Right forelimb (tissue), 1 donor: ENCODE data around the gene CFC1.
"Not testable (repeated sequence)": the region's sequence is repeated elsewhere in the genome, so short reads cannot be mapped to it uniquely, and the experiment has no call there.

ENCODE experiments used
- DNase-seq: peaks from one replicate; pipeline ENCODE4 v3.0.0-alpha.2; 2018

CFC1 gene

DNA sequence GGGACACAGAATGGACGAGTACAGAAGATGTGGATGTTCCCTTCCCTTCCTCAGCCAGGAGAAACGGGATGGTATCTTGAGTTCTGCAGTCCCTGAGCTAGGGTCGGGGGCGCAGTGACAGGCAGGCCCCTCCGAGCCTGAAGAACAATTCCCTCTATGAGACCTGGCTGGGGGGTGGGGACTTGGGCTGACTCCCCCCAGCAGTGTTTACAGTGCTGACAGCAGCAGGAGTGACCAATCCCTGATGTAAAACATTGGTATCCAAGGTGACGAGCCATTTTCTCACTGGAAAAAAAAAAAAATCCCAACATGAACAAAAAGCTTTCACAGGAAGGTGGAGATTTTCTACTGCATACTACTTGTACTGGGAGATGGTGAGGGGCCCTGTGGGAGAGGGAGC, at the start of gene CFC1:
CFC1 (minus strand) TSS at position 183 of the 400 bp plus-strand sequence. CDS start 288 bp downstream, outside the sequence.
- not testable (repeated sequence) for DNase-seq

DNA sequence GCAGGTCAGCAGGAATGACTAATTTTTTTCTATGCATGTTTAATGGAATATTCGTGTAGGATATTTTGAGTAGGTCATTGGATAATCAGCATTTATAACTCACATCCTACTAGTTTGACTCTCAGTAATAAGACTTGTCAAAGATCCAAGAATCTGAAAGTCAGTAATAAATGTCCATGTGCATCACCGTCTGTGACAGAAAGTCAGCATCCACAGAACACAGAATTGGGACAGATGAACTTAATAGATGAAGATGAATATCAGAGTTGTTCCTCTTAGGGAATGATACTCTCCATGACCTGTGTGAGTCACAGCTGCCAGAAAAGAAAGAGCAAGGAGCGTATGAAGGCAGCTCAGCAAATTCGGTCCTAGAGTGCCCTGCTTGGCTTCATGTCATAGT, 42.3 kb upstream of the CFC1 start:
- not testable (repeated sequence) for DNase-seq

DNA sequence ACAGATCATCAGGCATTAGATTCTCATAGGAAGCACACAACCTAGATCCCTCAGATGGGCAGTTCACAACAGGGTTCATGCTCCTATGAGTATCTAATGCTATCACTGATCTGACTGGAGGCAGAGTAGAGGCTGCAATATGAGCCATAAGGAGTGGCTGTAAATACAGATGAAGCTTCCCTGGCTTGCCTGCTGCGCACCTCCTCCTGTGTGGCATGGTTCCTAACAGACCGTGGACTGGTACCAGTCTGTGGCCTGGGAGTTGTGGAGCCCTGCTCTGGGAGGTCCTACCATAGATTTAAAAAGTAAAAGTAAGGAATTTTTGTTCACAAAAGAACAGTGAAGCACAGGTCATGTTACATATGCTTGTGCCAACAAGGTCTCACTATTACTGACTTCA, 39.6 kb upstream of the CFC1 start:
- DNase-seq: not testable (repeated sequence)

DNA sequence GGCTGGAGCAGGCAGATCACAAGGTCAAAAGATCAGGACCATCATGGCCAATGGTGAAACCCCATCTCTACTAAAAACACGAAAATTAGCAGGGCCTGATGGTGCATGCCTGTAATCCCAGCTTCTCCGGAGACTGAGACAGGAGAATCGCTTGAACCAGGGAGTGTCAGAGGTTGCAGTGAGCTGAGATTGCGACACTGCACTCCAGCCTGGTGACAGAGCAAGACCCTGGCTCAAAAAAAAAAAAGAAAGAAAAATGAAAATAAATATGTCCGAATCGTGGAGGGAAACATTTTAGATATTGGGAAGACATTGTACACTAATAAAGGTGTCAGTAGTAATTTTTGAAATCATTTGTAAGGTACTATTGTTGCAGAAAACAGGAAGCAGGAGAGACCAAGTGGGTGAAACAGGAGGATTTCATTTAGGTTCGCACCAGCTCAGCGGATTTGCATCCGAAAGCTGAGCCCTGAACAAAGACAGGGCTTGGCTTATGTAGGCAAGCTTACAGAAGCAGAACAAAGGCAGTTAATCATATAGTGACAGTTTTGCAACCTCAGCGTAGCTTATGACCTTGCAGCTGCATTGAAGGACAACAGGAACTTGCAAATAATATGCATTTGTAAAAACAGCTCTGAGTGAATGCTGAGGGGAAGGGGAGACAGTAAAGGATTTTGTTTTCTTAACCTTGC, 29.6 kb upstream of the CFC1 start:
- not testable (repeated sequence) for DNase-seq

DNA sequence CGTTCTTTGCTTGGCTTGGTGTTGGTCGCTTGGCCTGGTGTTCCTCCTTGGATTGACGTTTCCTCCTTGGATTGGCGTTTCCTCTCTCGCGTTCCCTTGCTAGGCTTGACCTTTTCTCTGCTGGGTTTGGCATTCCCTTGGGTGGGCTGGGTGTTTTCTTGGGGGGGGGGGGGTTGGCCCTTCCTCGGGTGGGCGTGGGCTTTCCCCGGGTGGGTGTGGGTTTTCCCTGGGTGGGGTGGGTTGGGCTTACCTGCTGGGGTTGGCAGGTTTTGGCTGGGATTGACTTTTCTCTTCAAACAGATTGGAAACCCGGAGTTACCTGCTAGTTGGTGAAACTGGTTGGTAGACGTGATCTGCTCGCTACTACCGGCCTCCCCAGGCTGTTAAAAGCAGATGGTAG, 11.8 kb upstream of the CFC1 start, which contains the start of gene POTEJ:
POTEJ (plus strand) TSS at position 301 of the 400 bp plus-strand sequence; CDS start at position 394, 93 bp downstream.
- DNase-seq: not testable (repeated sequence)

DNA sequence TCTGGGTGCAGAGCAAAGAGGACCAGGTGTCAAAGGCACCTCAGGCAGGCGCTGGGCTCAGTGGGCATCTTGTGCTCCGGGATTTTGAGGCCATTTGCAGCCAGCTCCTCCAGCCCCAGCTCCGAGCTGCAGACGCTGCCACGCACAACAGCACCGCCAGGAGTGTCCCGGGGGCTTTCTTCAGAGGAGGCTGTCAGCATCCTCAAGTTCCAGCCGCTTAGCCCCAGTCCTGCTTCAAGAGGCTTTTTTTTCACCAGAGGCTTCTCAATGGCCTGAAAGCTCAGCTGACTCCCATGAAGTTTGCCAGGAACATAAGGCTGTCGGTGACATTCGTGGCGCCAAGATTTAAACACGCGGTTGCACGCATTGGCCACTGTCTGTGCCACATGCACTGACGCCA, 11.1 kb upstream of the CFC1 start:
- DNase-seq: not testable (repeated sequence)

DNA sequence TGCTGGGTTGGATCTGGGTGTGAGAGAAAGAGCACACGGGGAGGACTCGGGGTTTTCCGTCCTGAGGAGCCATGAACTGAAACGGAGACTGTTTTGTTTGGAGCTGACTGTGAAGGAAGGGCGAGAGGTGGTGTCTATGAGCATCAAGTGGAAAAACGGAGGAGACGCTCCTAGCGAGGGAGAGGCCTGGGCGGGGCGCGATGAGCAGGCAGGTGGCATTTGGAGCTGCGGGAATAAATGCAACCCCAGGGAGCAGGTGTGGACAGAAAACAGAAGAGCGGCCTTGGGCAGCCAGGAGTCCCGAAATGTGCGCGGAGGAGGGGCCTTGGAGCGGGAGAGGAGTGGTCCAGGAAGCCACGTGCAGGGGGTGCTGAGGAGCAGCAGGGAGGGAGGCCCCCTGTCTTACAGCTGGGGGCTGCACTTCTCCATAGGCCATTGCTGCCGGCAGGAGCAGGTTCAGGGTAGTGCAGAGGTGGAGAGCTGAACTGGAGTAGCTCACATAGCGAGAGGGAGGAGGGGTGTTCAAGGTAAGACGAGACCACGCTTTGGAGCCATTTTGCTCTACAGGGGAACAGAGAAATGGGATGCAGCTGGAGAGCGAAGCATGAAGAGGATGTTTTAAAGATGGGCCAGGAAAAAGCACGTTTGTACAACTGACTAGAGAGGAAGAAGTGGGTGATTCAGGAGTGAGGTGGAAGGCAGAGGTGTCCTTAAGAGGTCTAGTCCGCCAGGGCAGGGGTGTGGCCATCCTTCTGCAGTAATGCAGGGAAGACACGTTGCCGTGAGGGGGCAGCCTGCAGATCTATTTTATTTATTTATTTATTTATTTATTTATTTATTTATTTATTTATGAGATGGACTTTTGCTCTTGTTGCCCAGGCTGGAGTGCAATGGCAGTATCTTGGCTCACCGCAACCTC, 9.9 kb upstream of the CFC1 start:
- not testable (repeated sequence) for DNase-seq

DNA sequence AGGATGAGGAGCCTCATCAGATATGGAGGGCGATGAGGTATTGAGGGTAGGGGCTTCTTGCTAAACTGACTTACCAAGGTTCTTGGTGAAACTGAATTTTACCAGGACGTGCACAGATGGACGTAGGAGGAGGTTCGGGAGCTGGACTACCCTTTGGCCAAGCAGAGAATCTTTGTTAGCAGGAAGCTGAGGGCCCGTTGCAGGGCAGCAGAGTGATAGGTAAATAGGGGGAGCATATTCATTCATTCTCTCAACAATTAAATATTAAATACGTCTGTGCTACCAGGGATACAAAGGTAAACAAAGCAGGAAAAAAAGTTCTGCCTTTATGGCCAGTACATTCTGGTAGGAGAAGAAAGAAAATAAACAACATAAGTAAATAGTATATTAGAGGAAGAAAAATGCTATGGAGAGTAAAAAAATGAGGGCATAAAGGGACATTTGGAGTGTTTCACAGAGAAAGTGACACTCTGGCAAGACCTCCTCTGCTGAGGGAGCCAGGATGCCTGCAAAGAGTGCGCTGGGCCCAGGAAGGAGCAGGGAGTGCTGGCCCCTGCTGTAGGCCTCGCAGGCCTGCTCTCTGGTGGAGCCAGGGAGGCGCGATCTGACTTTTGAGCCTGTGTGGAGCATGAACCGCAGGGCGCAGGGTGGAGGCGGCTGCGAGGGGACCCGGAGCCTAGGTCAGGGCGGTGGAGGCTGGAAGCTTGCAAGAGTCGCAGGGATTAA, 9.1 kb upstream of the CFC1 start:
- DNase-seq: not testable (repeated sequence)

DNA sequence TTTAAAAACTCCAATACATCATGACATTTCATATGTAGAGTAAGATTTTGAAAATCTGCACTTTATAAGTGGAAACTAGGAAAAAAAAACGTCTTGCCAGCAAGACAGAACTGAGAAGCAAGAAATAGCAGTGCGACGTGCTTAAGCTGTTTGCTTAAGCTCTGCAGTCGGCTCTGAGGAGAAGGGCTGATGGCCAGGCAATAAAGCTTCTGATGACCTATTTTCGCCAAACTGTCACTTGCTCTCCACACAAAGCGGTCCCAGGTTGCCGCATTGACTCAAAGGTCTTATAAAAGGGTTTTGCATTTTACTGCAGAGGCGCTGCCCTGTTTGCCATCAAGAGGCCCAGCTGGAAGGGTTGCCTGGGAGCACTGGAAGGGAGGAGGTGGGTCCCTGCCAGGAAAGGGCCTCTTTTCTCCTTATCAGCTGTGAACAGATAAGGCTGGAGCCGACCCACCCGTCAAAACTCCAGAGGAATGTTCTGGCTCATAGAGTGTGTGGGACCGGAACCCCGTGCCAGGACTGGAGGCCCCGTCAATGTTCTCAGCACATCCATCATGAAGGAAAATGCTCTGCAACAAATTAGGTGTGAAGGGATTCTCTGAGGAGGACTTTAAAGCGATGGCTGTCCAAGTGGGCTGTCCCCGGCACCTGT, 2.4 kb upstream of the CFC1 start:
- not testable (repeated sequence) for DNase-seq

DNA sequence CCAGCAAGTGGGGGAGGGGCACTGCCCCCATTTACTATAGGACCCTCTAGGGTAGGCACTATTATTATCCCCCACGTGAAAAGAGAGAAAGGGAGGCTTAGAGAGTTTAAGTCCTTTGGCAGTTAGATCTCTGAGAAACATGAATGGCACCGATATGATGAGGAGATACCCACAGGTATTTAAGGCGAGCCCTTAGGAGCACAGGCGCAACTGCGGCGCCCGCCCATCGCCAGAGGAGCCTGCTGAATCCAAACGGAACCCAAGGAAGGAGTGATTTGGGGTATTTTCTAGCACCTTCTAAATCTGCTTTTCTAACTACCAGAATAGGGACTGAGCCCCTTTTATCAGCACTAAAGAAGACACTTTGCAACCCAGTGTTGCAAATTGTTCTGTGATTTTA, 551 bp upstream of the CFC1 start:
- not testable (repeated sequence) for DNase-seq

DNA sequence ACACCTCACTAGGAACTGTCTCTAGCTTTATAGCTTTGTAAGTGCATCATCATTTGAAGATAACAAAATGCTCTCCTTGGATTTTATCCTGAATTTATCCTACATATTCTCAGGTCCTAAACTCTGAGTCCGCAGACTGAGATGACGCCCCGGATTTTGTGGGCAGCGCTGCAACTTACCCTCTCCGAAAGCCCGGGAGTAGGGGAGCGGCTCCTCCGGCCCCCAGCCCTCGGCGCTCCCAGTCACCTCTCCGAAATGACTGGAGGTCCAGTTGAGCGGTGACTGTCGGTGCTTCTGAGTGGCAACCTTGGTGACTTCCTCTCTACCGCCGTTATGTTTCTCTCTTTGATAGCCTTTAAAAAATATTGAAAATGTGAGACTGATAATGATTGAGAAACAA, 912 bp downstream of the CFC1 start:
- not testable (repeated sequence) for DNase-seq

DNA sequence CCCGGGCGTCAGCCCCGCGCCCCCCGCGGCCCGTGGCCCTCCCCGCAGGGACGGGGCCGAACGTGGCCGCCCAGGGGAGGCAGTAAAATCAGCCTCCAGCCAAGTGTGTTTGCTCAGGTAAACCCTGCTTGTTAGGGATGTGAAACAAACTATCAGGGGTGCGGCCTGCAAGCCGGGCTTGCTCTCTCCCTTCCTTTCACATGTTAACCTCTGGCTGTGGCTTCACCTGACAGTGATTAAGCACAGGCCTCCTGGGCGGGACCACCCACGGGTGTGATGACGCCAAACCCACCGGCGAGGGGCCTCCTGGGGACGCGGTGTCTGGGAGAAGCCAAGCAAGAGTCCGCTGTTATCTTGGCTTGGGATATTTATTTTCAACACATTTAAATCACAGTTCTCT, 1.4 kb downstream of the CFC1 start:
- not testable (repeated sequence) for DNase-seq

DNA sequence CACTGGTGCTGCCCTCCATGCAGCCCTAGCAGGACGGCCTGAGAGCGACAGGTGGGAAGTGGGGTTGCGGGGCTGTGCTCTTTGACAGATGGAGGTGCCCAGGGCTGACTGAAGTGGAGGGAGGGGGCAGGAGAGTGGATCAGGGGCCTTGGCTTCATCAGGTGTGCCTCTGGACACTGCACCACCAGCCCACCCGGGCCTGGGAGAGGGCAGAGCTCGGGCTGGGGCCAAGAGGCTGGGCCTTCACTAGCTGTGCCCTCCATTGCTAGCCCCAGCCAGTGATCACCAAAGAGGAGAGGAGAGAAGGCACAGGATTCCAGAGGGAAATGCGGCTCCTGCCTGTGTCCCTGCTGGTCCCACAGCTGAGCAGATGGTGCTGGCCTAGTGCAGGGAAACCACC, 2.6 kb downstream of the CFC1 start:
- not testable (repeated sequence) for DNase-seq

DNA sequence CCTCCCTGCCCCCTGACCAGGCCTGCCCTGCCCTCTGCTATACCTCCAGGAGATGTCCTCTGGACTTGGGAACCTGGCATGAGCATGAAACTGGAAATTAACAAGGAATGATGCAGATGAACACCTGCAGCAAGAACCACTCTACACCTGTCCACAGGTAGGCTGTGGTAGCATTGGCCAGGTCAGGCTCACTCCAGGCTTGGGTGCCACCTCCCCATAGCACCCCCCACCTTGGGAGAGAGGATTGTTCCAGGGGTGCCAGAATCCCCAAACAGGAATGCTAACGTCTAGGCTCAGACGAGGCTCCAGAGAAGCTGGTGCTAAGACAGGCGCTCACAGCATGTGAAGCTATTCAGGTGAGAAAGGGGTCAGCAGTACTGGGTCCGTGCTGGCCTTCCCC, 5.4 kb downstream of the CFC1 start:
- not testable (repeated sequence) for DNase-seq

DNA sequence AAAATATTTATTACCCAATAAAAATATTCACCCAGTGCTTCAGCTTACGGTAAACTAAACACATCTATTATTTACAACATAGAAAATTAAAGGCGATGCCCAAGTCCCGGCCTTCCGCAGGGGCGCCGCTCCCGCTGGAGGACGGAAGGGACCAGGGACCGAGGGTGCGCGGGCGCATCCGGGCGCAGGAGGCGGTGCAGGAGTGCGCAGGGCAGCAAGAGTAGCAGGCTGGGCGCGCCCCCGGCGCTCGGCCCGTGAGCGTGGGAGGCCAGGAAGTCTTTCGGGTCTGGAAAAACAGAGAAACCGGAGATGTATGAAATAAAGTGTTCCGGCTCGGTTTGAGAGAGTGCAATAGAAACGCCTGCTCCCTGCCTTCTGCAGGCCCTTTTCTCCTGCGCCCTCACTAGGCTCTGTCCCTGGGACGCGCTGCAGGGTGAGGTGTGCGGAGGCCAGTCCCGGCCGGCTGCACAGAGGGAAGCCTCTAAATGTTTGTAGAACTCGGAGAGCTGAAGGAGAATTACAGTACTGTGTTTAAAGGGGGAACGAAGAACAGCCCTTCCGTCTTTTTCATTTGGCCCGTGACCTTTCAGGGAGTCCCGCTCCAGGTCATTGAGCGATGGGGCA, 6.5 kb downstream of the CFC1 start:
- DNase-seq: not testable (repeated sequence)

DNA sequence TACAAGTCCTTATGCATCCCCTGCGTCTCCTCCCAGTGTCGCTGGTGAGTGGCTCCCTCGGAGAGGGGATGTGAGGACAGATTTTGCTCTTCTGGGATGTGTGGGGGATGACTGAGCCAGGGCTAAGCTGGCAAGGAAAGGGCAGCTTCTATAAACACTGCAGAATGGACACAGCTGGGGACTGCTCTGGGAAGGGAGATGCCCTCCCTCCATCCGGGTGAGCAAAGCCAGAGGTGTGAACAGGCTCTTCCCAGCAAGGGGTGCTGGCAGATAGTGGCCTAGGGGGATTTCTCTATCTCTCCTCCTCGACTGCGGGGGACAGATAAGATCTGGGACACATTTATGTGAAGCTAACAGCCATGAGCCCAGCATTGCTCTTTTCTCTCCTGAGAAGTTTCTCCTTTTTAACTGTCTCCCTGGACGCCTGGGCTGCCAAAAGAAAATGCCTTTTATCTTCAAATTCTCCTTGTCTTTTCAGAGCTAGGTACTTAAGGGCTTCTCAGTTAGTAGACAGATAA, 8.5 kb downstream of the CFC1 start:
- DNase-seq: not testable (repeated sequence)

DNA sequence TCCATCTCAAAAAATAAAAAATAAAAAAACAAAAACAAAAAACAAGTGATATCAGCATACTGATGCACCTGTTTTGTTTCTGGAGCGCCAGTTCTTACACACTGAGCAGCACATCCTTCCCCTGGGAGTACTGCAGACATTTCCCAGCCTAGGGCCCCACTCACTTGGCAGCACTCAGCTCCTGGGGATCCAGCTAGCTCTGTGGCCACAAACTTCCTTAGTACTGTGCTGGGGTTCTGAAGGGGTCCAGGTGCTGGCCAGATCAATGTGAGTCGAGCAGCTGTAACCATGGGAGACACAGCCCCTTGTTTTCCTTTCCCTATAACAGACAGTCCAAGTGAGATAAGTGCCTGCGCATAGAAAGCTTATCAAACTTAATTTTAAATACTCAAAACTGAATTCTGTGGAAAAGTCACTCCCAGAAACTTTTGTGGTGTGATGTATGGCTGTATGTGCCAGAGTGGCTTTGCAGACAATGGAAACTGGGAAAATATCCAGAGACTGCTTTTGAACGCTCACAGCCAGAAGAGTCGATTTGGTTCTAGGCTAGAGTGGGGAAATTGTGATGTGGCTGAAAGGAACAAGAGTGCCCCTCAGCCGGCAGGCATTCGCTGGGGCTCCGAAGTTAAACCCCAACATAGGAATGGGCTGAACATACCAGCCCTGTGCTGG, 9.1 kb downstream of the CFC1 start:
- not testable (repeated sequence) for DNase-seq

DNA sequence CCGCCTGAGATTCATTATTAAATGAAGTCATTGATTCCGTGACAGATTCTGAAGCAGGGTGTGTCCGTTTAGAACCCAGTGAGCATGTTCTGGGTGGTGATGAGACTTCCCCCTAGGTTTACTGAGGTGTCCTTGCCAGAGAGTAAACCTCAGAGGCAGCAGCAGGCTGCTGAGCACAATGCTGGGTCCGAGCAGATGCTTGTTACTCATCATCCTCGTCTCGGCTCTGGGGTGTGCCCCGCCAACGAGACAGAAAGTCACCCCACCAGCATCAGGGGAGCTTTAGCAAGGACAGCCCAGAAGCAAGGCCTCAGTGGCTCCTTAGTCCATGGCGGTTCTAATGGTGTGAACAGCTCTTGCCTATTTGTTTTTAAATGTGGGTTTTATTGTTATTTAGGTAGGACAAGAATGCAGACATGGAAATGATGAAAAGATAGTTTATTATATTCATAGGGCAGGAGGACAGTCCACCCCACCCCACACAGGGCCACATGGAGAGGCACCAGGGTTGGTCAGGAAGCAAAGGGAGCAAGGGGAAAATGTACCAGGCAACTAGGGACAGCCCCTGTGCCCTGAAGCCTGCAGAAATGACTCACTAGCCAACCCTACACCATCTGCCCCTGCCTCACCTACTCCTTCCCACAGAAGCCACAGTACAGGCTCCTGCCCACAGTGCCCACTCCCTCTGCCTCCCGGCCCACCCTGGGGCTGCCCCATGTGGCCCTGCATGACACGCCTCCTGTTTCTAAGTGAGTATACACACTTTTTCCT, 10.5 kb downstream of the CFC1 start:
- not testable (repeated sequence) for DNase-seq

DNA sequence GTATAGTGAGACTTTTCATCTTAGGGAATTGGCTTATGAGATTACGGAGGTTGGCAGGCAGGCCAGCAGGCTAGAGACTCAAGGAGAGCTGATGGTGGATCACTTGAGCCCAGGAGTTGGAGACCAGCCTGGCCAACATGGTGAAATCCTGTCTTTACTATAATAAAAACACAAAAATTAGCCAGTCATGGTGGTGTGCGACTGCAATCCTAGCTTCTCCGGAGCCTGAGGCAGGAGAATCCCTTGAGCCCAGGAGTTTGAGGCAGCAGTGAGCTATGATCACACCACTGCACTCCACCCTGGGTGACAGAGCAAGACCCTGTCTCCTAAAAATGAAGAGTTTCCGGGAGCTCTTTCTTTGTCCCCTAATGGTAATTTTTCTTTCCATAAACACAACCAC, 14.6 kb downstream of the CFC1 start:
- DNase-seq: not testable (repeated sequence)

DNA sequence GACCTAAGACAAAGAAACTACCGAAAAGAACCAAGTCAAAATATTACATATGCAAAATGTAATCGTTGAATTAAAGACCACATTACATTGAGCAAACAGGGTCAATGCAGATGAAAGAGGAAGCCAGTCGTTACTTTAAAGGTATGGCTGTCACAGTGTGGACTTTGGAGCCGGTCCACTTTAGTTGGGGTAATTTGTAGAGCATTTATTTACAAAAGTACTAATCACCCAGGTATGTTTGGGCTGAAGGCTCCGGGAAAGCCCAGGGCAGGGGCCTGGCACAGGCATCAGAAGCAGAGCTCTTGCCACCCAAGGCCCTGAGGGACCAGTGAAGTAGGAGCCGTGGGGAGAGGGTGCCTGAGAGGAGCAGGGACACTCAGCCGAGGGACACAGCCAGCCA, 15.8 kb downstream of the CFC1 start:
- not testable (repeated sequence) for DNase-seq
